Epithelial cell of esophagus (primary cell): ENCODE results near the gene PPP1R7.

Experiments used
- DNase-seq: peaks from one replicate; pipeline ENCODE4 v3.0.0; 2010; ENCODE audit warnings: low read depth
- H3K4me3 ChIP-seq: 2 replicates; pipeline ENCODE4 v1.5.1; 2011; ENCODE audit warnings: mild to moderate bottlenecking, low read length, control low read depth
- TF ChIP-seq, protein P1 (sequence below): IDR thresholded peaks from 2 replicates; pipeline ENCODE4 v1.5.1; 2011; ENCODE audit warnings: low read depth, mild to moderate bottlenecking, low read length, control low read depth, inconsistent platforms; ENCODE audit not compliant: insufficient read depth; ENCODE audit errors: missing control alignments

PPP1R7 gene

DNA sequence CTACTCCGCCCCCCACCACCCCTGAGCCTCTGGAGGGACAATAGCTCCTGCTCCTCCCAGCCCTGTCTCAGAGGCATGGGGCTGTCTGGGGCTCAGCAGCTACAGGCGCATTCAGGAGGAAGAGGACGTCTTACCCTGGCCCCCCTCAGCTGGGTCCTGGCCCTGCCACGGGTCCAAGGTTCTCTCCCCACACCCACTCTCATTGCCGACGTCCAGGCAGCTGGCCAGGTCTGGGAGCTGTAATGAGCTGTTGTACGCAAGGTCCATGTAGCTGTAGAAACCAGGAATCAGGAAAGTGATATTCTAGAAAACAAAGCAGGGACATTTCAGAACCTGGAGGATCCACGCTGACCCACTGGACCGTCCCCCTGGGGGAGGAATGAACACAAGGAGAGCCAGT lies 14.5 kb upstream of the PPP1R7 start:
- no peak overlapping the region for H3K4me3 ChIP-seq
- no peak for DNase-seq
- TF ChIP-seq, protein P1, sequence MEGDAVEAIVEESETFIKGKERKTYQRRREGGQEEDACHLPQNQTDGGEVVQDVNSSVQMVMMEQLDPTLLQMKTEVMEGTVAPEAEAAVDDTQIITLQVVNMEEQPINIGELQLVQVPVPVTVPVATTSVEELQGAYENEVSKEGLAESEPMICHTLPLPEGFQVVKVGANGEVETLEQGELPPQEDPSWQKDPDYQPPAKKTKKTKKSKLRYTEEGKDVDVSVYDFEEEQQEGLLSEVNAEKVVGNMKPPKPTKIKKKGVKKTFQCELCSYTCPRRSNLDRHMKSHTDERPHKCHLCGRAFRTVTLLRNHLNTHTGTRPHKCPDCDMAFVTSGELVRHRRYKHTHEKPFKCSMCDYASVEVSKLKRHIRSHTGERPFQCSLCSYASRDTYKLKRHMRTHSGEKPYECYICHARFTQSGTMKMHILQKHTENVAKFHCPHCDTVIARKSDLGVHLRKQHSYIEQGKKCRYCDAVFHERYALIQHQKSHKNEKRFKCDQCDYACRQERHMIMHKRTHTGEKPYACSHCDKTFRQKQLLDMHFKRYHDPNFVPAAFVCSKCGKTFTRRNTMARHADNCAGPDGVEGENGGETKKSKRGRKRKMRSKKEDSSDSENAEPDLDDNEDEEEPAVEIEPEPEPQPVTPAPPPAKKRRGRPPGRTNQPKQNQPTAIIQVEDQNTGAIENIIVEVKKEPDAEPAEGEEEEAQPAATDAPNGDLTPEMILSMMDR, result no peak

DNA sequence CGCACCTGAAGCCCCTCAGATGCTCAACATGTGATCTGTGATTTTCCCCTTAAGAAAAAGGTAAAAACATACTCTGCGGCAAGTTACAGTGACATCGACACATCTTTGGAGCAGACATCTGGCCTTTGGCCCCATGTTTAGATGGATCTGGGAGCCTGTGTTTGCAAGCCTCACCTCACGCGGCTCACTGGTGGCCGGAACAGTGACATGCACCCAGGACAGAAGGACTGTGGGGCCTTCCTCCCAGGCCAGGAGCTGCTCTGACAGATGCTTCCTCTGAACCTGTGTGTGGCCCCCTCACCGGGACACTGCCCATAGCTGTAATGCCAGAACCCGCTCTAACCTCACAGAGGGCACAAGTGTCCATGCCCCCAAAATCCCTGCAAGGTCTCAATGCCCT lies 14.1 kb upstream of the PPP1R7 start:
- H3K4me3 ChIP-seq, result no peak overlapping the region
- TF ChIP-seq, protein P1, result no peak
- no peak for DNase-seq

GRCh38 chr2:241136661-241137260 lies 13.5 kb upstream of the PPP1R7 start:
- TF ChIP-seq, protein P1, result no peak
- H3K4me3 ChIP-seq, result no peak overlapping the region
- no peak for DNase-seq

DNA sequence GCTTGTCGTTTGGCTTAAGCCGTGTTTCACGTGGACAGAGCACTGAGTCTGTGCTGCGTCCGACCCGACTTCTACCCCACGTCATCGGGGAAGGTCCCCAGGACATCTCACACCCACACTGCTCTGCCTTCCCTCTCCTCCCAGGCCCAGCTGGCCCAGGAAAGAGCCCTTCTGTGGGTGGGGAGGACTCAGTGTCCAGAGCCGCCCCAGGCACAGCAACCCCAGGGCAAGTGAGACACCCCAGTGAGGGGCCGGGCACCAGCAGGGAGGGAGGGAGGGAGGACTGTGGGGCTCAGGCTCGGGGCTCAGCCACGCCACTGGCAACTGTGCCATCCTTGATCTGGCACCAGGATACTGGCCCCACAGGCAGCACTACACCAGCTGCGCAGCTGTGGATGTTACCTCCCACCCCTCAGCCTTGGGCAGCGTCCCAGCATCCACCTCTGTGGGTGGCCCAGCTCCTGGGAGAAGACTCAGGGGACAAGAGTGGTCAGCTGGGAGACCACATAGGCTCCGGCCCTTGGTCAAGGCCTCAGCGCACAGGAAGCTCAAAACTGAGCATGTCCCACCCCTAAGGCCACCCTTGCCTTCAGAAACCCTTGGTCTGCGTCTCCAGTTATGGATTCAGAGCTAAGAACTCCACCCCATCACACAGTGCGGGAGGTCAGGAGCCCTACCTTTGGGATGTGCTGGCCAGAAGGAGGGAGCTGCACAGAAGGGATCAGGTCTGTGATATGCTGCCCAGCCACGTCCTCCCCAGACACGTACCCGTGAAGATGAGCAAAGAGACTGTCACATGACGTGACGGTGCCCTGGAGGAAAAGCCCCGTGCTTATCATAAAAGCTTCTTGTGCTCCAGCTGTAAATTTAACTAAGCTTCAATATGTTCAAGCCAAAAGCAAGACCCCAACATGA lies 12.7 kb upstream of the PPP1R7 start:
- no peak overlapping the region for H3K4me3 ChIP-seq
- TF ChIP-seq, protein P1, result no peak
- no peak for DNase-seq

- TF ChIP-seq, protein P1, result no peak
- no peak overlapping the region for H3K4me3 ChIP-seq
- no peak for DNase-seq
Observed at GRCh38 chr2:241138471-241138870, 11.8 kb upstream of the PPP1R7 start.

DNA sequence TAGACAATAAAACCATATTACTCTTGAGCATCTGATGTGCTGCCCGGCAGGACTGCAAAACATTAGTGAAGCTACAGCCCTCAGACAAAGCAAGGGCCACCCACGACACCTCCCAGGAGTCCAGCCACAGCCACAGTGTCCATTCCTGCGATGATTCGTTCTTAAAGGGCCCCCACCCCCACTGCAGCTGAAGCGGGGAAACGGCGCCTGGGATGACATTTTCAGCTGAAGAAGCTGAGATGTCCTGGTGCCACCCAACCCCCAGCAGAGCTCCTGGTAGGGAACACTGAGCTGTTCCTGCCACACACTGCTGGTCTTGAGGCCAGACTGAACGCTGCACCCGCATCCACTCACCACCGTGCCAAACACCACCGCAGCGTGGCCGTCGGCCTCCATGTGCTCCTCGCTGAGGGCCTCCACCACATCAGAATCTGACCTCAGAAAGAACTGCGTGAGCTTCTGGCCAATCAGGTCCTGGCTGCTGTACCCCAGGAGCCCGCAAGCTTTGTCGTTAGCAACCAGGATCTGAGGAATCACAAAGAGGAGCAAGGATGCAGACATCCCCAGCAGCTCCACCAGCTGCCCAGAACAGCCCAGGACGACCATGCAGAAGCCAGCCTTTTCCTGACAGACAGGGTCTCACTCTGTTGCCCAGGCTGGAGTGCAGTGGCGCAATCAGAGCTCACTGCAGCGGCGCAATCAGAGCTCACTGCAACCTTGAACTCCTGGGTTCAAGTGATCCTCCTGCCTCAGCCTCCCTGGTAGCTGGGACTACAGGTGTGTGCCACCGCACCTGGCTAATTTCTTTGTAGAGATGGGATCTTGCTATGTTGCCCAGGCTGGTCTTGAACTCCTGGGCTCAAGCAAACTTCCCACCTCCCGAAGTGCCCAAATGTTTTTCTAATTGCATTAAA lies 10.5 kb upstream of the PPP1R7 start:
- TF ChIP-seq, protein P1, result no peak
- no peak for DNase-seq
- H3K4me3 ChIP-seq, result no peak overlapping the region
